GM11168 (cell line): ENCODE measurements around the gene PPP1R9A.

Experiments used
- in situ Hi-C: fragments of 300-500 bp; cut with MboI; formaldehyde crosslinking; loops from one replicate; pipeline ENCODE4 v1.12.0; 2022; ENCODE audit warnings: low sequenced_read_pairs; ENCODE audit not compliant: unreplicated experiment

PPP1R9A gene

DNA sequence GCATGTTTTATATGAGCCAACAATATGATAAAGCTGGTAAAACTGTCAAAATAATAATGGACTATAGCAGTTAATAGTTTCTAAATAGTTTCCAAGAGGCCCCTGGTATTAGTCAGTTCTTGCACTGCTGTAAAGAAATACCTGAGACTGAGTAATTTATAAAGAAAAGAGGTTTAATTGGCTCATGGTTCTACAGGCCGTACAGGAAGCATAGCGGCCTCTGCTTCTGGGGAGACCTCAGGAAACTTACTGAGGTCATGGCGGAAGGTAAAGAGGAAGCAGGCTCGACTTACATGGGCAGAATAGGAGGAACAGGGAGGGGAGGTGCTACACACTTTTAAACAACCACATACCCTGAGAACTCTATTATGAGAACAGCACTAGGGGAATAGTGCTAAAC is 104.6 kb downstream of the PPP1R9A start:
- in situ Hi-C loops = no loop called here

DNA sequence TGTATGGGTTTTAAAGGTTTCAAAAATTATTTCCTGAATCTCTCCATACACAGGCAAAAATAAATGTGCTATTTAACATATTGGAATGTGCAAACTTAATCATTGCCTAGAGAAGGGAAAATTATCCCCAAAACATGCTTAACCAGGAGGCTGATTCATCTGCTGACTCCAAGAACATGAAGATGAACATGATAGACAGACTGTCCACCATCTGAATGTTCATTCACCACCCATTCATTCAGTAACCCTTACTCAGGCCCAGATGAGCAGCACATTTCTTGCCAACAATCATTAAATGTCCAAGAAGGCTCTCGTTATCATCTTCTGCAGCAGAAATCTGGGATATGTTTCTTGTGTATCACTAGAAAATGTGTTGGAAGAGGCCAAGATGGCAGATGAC is 110.6 kb downstream of the PPP1R9A start:
- in situ Hi-C loops = no loop called here

DNA sequence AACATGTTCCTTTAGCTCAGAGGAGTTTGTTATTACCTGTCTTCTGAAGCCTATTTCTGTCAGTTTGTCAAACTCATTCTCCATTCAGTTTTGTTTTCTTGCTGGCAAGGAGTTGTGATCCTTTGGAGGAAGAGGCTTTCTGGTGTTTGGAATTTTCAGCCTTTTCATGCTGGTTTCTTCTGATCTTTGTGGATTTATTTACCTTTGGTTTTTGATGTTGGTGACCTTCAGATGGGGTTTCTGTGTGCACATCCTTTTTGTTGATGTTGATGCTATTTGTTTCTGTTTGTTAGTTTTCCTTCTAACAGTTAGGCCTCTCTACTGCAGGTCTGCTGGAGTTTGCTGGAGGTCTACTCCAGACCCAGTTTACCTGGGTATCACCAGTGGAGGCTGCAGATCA is 118.6 kb downstream of the PPP1R9A start:
- in situ Hi-C loops = no loop called here

DNA sequence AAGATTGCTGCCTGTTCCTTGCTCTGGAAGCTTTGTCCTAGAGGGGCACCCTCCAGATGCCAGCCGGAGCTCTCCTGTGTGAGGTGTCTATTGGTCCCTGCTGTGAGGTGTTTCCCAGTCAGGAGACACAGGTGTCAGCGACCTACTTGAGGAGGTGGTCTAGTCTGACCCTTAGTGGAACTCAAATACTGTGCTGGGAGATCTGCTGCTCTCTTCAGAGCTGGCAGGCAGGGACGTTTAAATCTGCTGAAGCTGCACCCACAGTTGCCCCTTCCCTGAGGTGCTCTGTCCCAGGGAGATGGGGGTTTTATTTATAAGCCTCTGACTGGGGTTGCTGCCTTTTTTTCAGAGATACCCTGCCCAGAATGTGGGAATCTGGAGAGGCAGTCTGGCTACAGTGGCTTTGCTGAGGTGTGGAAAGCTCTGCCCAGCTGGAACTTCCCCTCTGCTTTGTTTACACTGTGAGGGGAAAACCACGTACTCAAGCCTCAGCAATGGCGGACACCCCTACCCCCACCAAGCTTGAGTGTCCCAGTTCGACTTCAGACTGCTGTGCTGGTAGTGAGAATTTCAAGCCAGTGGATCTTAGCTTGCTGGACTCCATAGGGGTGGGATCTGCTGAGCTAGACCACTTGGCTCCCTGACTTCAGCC is 119.2 kb downstream of the PPP1R9A start:
- in situ Hi-C loops = no loop called here

DNA sequence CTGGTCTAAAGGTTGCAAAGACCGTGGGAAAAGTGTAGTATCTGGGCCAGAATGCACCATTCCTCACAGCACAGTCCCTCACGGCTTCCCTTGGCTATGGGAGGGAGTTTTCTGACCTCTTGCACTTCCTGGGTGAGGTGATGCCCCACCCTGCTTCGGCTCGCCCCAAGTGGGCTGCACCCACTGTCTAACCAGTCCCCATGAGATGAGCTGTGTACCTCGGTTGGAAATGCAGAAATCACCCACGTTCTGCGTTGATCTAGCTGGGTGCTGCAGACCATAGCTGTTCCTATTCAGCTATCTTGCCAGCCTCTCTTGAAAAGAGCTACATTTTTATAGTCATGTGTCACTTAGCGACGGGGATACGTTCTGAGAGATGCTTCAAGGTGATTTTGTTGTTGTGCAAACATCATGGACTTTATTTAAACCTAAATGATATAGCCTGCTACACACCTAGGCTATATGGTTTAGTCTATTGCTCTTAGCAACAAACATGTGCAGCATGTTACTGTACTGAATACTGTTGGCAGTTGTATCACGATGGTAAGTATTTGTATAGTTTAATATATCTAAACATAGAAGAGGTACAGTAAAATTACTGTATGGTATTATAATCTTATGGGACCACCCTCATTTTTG is 120.0 kb downstream of the PPP1R9A start:
- in situ Hi-C loops = no loop called here

DNA sequence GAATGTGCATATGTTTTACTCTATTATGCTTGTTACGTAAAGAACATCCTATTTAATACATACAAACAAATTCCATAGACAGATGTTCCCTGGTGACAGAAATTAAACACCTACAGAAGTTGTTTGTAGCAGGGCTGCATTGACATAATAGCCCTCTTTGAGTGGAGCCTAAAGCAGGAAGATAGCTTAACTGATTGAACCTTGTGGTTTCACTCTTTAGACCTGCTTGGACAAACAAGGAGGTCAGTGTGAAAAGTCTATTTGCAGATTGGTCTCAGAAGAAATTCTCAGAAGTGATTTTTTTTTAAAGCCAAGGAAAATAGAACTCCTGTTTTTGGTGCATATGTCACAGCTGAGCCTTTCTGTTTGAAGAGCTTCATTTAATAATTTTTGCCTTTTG is 121.3 kb downstream of the PPP1R9A start:
- in situ Hi-C loops = no loop called here

DNA sequence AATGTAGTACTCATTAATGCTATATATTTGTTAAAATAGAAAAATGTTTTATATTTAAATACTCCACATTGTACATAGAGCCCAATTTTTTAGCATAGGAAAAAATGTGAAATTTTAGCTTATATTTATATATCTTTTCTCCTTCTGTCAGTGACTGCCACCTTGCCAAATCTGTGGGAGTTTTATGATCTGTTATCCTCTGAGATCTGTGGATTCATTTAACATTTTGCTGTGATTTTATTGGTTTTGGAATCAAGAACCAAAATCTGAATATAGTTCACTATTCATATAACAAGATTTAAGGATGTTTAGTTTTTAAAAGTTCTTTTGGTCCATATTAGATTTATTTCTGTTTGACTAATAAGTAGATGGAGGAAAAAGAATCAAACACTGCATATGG is 127.9 kb downstream of the PPP1R9A start:
- in situ Hi-C loops = no loop called here

DNA sequence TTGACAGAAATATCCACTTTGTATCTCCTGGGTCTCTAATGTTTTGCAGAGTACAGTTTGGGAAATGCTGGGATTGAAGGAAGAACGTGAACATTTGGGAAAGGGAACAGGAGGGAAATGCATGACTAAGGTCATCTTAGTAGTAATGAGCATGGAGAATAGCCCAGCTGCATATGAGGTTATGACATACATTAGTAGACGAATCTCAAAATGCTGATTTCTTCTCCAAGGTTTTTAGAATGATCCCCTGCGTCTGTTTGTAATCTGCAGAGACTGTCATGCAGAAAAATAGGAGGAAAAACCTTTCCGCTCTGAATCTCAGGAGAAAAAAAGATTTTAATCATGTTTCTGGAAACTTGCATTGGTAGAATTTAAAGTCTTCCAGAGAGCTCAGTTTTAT is 133.6 kb downstream of the PPP1R9A start:
- in situ Hi-C loops = no loop called here

DNA sequence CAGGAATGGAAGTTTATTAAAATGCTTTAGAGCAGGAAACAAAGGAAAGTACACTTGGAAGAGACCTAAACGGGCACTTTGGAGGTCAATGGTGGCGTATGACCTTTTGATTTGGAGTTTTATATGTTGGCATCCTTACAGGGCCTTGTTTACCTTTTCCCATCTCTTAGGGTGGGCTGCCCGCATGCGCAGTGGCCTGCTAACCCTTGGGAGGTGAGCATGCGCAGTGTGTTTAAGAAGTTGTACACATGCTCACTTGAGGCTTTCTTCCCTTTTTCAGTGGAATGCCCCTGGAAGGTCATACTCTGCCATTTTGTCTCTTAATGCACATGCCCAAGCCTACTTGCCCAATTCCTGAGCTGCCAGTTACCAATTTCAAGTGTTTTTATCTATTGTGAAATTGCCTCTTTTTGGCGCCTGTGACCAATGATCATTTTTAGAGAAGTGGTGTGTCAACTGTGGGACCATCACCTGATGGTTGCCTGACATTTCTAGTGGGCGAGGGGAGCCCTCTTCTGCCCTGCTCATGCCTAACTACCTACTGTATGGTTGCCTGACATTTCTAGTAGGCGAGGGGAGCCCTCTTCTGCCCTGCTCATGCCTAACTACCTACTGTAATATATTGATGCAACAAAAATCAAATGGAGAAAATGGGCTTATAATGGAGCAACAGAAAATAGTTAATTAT is 138.0 kb downstream of the PPP1R9A start:
- in situ Hi-C loops = no loop called here

DNA sequence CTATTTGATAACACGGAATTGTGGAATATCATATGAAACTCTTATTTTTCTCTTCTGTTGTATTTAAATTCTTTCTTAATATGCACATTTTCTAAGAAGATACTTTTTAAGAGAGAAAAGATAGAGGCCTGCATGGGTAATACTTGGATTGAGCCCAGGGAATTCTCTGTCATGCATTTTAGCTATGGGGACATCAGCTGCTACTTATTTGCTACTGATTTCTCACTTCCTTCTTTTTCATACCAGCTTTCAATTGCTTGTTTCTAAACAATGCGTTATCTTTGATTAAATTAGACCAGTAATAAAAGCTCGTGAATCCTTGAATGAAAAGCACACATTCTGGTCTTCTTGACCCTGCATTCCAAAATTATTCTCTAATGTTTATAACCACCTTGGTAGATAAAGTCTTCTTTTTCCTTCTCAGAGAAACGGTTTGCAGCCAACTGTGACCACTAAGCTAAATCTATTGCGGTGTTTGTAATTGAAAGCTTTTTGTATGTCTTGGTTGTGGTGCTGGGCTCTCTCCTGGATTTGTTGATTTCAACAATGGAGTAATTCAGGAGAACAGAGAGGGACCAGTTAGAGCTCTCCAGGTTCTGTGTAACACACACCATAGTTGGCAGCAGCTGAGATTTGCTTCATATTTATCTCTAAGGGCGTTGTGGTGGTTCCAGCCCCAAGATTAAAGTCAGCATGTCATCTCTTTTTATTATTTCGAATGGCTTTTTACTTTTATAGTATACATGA is 139.3 kb downstream of the PPP1R9A start:
- in situ Hi-C loops = no loop called here

DNA sequence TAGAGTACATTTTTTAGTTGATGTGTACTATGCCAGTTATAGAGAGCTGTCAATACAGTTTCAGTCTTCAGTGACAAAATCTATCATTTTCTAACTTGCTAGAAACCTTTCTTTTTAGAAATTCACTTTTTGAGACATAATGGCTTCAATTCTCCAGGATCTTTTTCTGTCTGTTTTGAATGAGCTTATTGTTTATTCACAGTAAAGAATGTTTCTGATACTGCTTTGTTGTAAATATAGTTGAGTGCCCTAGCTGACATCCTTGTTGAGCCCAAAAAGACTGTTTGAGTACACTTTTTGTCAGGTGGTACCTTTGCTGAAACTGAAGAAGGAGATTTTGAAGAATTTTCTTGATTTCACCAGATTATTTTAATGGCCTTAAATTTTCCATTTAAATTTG is 139.9 kb downstream of the PPP1R9A start:
- in situ Hi-C loops = no loop called here

DNA sequence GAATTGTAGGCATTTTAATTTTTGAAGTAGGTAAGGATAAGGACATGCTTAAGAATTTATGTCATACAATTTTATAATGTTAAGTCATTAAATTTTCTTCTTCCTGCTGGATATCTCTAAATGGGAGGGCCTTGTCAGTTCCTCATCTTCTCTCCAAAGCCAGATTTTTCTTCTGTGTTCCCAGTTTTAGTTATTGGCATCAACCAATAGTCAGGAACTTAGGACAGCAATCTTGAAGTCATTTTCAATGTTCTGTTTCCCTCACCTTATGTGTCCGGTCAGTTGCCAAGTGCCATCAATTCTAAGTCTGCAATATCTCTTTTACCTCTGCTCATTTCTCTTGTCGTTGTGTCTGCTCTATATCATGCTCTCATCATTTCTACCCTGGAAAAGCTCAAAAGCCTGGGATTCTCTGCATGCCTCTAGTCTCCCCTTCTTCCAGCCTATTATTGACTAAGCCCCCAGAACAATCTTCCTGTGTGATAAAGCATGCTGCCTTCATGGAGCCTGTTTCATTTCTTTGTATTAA is 145.2 kb downstream of the PPP1R9A start:
- in situ Hi-C loops = no loop called here

DNA sequence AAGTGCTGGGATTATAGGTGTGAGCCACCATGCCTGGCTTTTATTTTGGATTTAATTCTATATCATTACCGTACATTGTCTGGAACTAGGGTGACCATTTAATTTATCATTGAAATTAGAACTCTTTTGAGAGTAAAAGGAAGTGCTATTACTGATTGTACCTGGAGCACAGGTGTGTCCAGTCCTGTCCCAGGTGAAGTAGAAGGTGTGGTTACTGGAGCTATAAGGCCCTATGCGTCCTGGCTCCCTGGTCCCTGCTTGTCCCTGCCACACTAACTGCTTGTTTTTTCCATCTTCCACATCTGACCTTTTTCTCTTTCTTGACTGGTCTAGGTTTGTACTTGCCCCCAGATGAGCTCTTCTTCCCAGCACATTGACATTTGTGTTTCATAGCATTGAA is 147.0 kb downstream of the PPP1R9A start:
- in situ Hi-C loops = no loop called here

DNA sequence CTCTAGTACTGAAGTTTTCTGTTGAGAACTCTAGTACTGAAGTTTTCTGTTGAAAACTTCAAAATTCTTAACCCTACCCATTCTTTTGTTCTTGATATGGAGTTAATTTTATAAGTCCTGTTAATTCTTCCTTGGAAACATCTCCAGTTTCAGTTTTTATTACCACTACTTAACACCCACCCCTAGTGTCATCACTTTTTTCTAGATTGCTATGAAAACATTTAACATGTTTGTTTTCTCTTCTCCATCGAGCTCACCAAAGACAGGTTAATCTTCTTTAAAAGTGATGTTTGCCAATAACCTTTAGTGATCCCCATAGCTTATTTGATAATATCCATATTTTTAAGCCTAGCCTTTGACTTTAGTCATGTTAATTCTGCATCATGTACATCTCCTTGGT is 147.9 kb downstream of the PPP1R9A start:
- in situ Hi-C loops = no loop called here

DNA sequence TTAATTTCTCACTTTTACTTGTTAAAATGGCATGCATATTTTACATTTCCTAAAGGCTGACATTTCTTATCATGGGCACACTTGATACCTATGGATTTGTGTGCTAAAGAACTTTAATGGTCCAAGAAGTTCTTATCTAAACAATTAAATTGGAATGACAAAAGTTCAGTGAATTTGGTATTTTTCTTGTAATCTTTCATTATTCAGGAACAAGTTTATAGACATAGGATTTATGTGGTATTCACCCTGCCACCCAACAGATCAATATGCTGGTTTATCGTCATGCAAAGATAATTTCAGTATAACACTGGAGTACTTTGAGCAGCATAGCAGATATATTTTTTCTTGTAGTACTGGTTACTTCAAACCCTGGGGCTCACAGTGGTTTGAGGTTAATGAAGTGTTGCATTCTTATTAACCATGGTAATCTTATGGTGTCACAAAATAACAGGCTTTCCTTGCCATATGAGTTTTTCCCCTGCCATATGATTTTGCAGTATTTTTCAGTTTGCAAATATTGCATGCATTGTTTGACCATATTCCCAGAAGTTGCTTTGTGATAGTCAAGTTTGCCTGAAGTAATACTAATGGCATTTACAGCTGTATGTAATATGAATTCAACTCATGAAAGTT is 148.8 kb downstream of the PPP1R9A start:
- in situ Hi-C loops = no loop called here

DNA sequence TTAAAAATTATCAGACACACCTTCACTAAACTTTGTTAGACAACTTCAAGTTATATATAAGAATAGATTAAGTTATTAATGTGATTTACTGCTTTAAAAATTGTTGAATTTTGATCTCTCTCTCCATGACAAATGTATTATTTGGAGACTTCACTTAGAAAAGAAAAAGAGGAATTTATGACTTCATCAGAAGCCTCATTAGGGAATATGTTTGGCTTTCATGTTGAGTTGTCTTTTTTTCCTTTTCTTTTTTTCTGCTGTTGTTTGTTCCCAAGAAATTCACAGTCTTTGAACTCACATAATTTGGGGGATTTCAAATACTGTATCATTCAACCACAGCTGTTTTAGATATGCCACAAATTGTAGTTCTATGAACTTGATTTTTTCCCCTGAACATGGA is 149.5 kb downstream of the PPP1R9A start:
- in situ Hi-C loops = no loop called here

DNA sequence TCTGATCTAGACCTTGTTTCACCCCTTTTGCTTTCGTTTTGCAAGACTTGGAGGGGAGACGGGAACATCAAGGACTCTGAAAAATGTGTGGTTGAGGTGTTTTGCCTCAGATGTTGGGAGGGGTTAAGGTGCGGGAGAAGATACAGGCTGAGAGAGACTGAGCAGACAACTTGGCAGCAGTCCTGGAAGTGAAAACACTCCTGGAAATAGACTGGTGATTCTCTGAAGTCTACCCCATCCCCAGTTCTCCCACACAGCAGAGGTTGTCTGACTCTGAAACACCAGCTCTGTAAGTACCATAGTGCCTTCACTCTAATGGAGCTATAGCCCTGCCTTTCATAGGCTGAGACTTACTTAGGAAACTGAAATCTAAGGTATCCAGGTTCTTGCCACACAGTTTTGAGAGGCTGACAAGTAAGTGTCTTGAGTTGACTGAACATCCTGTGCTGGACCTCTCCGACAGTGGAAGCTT is 152.5 kb downstream of the PPP1R9A start:
- in situ Hi-C loops = no loop called here

DNA sequence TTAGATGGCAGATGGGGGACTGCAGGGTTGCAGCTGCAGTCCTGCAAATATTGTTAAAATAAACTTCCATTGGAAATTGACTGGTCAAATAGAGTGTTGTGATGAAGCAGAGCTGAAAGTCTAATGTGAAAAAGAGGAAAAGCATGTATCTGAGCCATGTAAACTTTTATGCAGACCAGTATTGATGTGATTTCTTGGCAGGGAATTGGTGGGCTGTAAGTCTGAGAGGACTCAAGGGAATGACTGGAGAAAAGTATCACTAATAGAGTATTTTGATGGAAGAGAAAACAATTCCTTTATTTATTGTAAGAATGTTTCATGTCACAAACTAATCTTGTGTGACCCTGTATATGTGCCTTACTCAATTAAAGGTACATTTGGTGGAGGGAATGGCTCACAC is 155.5 kb downstream of the PPP1R9A start:
- in situ Hi-C loops = no loop called here

DNA sequence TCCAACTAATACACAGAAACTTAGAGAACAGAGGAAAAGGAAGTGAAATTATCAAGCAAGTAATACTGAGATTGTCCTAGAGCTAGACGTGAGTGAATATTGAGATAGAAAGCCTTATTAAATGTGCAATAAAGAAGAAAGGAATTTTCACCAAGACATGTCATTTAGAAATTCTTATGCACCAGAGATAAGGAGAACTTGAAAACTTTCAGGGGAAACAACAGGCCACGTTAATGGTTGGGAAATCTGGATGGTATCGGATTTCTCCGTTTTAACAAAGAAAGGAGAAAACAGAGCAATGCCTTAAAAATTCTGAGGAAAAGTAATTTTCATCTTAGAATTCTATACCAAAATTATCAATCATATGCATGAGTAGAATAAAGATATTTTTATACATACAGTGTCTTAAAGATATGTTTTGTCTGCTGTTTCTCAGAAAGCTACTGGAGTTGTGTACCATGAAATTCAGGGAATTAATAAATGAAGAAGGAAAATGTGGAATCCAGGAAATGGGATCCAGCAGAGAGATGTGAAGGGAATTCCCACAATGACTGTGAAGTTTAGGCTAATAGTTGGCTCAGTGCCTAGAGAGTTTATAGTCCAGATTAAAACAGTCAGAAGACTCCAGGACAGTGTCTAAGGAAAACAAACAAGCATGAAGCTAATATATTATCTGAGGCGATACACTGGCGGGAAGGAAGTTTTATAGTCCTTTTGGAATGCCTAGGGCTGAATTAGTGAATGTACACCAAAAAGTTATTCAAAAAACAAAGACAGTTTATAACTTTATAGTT is 159.5 kb downstream of the PPP1R9A start:
- in situ Hi-C loops = no loop called here
